Activated CD4-positive, alpha-beta T cell treated with anti-CD3 and anti-CD28 coated beads, Interleukin-10, Interleukin-2, amounts not matched to agents 100 ng/mL and 50 ng/mL, durations not matched to agents 16 hours and 8 hours (primary cell): Measurements from ENCODE around the gene SLC1A5.
A peak's percentile ranks its signal among the peaks of the same experiment; 100 is the strongest.
"Not testable (repeated sequence)": the region's sequence is repeated elsewhere in the genome, so short reads cannot be mapped to it uniquely, and the experiment has no call there.

Experiments used
- DNase-seq: peaks from one replicate; pipeline ENCODE4 v3.0.0-alpha.2; 2020

SLC1A5 gene

DNA sequence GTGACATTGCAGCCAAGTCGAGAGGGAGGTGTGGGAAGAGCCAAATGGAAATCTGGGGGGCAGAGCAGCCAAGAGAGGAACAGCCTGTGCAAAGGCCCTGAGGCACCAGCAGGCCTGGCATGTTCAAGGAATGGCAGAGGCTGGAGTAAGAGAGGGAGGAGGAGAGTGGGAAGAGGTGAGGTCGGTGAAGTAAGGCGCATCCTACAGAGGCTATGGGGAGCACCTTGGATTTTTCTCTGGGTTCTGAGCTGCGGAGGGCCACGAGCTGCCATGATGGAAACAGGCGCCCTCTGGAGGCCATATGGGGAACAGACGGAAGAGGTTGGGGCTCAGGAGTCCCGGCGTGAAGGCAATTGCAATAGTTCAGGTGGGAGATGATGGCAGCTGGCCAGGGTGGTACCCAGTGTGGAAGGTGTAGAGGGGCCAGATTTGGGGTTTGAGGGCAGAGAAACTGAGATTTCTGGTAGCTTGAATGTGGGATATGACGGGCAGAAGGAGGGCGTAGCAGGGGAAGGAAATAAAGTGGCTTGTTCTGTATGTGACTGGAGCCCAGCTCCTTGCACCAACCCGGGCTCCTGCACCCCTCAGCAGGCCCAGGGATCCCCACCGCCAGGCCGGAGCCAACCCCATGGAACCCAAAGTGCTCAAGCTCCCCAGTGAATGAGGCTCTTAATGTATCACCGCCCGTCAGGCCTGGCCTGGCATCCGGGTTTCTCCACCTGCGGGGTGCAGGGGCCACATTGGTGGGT is 21.7 kb downstream of the SLC1A5 start:
- DNase-seq, result peak; percentile 78

DNA sequence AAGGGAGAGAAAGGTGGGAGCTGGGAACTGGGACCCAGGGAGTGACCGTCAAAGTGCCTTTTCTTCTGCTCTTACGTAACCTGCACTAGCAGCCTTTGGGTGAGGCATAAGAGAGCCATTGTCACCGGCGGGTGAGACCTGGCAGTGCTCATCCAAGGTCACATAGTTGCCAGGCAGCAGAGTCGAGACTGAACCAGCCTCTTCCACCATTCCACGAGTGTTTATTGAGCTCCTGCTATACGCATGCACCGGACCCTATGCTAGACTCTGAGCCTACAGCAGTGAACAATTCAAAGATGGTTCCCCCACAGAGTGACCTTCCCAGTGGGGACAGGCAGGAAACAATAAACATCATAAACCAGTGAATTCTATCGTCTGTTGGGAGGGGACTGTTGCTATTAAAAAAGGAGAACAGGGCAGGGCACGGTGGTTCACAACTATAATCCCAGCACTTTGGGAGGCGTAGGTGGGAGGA is 23.5 kb downstream of the SLC1A5 start:
- DNase-seq, result no peak

GRCh38 chr19:46762245-46762890 is 26.0 kb downstream of the SLC1A5 start:
- DNase-seq, result no peak

GRCh38 chr19:46761418-46761831 is 27.0 kb downstream of the SLC1A5 start:
- DNase-seq, result no peak

GRCh38 chr19:46760897-46761296 is 27.5 kb downstream of the SLC1A5 start:
- not testable (repeated sequence) for DNase-seq

DNA sequence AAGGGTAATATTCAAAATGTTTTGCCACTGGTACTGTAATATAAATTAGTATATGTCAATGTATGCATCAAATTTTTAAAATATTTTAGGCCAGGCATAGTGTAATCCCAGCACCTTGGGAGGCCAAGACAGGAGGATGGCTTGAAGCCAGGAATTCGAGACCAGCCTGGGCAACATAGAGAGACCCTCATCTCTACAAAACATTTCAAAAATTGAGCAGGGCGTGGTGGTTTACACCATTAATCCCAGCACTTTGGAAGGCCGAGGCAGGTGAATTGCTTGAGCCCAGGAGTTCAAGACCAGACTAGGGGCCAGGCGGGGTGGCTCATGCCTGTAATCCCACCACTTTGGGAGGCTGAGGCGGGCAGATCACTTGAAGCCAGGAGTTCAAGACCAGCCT is 28.0 kb downstream of the SLC1A5 start:
- DNase-seq, result no peak

DNA sequence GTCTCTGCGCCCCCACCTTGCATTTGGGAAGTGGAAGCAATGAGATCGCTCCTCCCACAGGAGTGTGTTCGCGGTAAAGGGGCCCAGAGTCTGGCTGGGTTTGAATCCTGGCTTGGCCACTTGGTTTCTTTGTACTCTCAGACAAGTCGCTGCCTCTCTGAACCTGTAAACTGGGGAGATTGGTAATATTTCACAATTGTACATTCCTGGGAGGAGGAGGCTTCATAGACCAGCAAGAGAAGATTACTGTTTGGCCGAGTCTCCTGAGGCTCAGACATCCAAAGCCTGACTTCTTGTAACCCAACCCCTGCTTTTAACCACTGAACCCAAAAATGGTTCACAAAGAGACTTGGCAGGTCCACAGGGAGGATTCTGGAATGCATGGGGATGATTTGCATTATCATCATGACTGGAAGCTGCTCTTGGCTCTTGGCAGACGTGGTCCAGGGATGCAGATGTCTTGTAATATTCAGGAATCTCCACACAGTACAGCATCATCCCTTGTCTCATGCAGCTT is 28.5 kb downstream of the SLC1A5 start:
- no peak for DNase-seq

- no peak for DNase-seq
These were observed 29.2 kb downstream of the SLC1A5 start for GRCh38 chr19:46759206-46759605.

GRCh38 chr19:46756544-46756888 is 31.9 kb downstream of the SLC1A5 start:
- DNase-seq, result no peak

DNA sequence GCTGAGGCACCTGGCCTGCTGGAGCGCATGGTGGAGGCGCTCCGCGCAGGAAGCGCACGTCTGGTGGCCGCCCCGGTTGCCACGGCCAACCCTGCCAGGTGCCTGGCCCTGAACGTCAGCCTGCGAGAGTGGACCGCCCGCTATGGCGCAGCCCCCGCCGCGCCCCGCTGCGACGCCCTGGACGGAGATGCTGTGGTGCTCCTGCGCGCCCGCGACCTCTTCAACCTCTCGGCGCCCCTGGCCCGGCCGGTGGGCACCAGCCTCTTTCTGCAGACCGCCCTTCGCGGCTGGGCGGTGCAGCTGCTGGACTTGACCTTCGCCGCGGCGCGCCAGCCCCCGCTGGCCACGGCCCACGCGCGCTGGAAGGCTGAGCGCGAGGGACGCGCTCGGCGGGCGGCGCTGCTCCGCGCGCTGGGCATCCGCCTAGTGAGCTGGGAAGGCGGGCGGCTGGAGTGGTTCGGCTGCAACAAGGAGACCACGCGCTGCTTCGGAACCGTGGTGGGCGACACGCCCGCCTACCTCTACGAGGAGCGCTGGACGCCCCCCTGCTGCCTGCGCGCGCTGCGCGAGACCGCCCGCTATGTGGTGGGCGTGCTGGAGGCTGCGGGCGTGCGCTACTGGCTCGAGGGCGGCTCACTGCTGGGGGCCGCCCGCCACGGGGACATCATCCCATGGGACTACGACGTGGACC is 32.4 kb downstream of the SLC1A5 start:
- DNase-seq, result no peak

- no peak for DNase-seq
These were observed 33.1 kb downstream of the SLC1A5 start for GRCh38 chr19:46755077-46755852.

DNA sequence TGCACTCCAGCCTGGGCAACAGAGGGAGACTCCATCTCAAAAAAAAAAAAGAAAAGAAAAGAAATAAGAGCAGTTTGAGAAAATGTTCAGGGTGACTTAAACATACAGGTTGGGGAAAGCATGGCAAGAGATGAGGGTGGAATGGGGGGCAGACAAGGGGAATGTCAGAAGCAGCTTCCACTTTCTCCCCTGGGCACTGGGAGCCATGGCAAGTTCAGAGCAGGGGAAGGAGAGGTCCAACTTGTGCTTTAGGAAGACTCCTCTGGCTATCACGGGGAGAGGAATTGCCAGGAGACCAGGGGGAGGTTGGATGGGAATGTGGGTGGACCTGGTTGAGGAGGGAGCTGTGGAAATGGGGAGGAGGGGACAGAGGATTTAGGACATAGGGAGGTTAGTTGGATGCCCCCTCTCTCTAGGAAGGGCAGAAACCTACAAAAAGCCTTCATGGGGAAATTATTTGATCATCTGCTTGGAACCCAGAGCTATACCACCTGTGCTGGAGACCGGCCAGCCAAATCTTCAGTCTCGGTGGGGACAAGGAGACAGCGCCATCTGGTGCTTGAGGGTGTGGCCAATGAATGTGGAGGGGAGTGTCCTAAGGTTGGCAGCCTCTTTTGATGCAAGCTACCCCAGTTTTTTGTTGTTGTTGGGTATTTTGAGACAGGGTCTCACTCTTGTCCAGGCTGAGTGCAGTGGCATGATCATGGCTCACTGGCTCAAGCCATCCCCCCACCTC is 34.8 kb downstream of the SLC1A5 start:
- peak; percentile 67 for DNase-seq

DNA sequence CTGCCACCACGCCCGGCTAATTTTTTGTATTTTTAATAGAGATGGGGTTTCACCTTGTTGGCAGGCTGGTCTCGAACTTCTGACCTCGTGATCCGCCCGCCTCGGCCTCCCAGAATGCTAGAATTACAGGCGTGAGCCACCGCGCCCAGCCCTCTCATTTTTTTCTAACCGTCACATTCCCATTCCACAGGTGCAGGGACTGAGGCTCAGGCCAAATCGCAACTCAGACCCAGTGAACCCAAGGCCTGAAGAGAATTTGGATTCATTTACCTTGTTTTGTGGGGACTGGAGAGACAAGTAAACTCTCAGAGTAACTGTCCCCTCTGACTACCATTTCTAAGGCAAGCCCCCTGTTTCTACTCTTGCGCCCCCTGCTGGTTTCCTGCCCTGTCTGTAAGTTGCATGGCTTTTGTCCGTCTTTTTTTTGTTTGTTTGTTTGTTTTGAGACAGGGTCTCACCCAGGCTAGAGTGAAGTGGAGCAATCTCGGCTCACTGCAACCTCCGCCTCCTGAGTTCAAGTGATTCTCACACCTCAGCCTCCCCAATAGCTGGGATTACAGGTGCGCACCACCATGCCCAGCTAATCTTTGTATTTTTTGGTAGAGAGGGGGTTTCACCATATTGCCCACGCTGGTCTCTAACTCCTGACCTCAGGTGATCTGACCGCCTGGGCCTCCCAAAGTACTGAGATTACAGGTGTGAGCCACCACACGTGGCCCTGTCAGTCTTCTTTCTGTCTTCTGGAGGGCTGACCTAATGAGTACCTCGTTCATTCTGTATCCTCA is 39.9 kb downstream of the SLC1A5 start:
- DNase-seq, result peak; percentile 76

- DNase-seq, result peak; percentile 65
These were observed 41.9 kb downstream of the SLC1A5 start, which contains the start of gene STRN4 for GRCh38 chr19:46746281-46747057. Gene STRN4 (minus strand): TSS chr19:46746450. CDS start chr19:46746430, 20 bp downstream.

DNA sequence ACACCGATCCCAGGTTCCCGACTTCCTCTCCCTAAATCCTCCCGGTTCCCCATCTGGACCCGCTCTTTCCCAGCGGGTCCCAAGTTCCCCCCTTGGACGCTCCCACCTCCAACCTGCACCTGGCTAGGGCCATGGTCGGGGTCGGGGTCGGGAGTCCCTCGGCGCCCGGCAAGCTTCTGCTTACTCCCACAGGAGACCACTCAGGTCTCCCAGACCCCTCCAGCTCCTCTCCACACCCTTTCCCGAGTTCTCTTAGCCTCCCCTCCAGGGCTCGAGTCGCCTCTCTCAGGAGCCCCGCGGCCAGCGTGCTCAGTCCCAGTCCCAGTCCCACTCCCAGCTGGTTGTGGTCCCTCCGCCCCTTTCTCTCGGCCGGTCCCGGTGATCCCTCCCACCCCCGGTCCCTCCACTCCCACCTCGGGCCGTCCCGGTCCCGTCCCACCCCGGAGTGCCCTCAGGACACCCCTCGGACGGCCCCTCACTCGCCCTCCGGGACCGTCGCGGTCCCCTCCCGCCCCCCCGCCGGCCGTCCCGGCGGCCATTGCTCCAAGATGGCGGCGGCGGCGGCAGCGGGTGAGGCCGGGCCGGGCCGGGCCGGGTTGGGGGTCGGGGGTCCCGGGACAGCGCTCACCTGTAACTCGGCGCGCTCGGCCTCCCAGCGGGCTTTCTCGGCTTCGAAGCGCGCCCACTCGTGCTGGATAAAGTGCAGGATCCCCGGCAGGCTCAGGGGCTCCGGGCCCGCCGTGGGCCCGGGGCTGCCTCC is 42.7 kb downstream of the SLC1A5 start, which contains the start of gene FKRP:
FKRP (plus strand) TSS at position 537 of the 760 bp plus-strand sequence. CDS start 9,394 bp downstream, outside the sequence.
- peak; percentile 36 for DNase-seq

DNA sequence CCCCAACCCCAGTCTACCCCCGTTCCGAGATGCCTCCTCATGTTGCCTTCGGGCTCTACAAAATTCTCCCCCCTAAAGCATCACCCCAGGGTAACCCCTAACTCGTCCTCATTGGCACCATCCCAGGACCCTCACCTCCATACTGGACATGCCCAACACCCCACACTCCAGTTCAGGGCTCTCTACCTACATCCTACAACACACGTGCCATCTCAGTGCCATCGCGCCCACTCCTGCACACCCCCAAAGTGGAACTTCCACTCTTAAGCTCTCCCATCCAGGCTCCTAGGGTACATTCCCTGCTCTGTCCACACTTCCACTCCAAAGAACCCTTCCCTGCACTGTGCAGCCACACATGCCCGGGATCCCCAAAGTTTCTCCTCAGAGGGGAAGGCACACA is 43.4 kb downstream of the SLC1A5 start:
- no peak for DNase-seq

DNA sequence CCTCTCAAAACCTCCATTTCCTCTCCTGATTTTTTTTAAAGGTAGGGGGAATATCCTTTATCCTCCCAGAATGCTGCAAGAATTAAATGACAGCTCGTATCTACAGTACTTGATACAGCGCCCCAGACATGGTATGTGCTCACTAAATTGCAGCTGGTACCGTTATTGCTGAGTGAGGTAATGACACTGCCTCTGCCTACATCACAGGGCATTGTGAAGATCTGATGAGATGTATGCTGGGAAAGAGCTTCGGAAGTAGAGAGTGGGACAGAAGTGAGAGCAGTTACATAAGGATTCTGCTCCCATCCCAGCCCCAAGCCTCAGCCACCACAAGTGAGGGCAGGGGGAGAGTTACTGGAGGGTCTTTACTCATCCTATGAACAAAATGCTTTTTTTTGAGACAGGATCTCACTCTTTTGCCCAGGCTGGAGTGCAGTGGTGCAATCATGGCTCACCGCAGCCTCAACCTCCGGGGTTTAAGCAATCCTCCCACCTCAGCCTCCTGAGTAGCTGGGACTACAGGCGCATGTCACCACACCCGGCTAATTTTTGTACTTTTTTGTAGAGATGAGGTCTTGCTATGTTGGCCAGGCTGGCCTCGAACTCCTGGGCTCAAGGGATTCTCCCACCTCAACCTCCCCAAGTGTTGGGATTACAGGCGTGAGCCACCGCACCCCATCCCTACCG is 44.2 kb downstream of the SLC1A5 start:
- no peak for DNase-seq

DNA sequence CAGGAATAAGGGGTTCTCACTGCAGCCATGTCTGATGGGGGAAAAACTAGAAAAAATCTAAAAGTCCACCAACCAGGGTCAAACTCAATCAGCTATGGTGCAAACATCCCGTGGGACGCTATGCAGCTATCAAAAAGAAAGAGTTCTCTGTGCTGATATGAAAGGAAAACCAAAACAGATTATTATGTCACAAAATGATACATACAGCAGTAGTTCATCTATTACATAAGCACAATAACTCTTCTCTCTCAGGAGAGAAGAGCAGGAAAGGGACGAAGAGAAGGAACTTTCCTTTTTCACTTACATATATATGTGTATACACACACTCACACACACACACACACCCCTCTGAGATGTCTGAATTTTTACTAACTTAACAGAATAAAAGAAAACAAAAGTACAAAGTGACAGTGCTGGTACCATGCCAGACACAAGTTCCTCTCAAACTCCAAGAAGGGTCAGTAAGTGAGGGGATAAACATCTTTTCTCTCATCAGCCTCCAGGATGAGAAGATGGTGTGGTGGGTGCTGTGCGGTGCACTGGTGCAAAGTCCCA is 45.4 kb downstream of the SLC1A5 start:
- DNase-seq, result no peak
